T-cell (primary cell): ENCODE results near the gene HCFC1R1. TPM values are rescaled to one million over a fixed set of nuclear protein-coding genes. Genes with fewer than 3 reads are reported as not detected.

ENCODE experiments used
- ATAC-seq, 4 experiments: fragments of 200-7000 bp in 3 of 4; fragments of 150-1000 bp in 1 of 4; cut with Tn5 transposase; replicated peaks in 1 of 4; 1 replicate in 3 of 4; 2 replicates in 1 of 4; pipeline ENCODE4 v1.10.0; 2021; ENCODE audit warnings: moderate library complexity in 3 of 4, mild to moderate bottlenecking in 2 of 4, moderate number of reproducible peaks in 1 of 4
- CTCF ChIA-PET, 2 donors: fragments of 300-600 bp; sonication (Branson Sonifier 250); formaldehyde crosslinking; loops; one replicate each; lab custom pipeline; 2022; ENCODE audit warnings: antibody characterized with exemption in 2 of 2; lab: Charles Lee
- POLR2A ChIA-PET, 2 donors: fragments of 300-600 bp; sonication (Branson Sonifier 250); formaldehyde crosslinking; loops; one replicate each; lab custom pipeline; 2022; ENCODE audit warnings: antibody characterized with exemption in 2 of 2; lab: Charles Lee
- DNase-seq, 35 experiments: peaks; one replicate each; pipeline versions ENCODE4 v3.0.0 to v3.0.0-alpha.2; 2013 to 2023
- H3K27ac ChIP-seq: one replicate; pipeline ENCODE4 v1.5.1; 2013; ENCODE audit warnings: low read length
- H3K27me3 ChIP-seq, 2 experiments: replicated peaks in 1 of 2; 1 replicate in 1 of 2; 2 replicates in 1 of 2; pipeline versions ENCODE4 v1.6.1 to v1.7.0; 2013; ENCODE audit warnings: low read length in 1 of 2, mixed read lengths in 1 of 2; ENCODE audit not compliant: control insufficient read depth in 2 of 2, insufficient read depth in 2 of 2; ENCODE audit errors: extremely low read depth in 1 of 2
- H3K36me3 ChIP-seq, 2 donors: 1 replicate in 1 of 2; 2 replicates in 1 of 2; pipeline versions ENCODE4 v1.6.1 to v1.7.0; 2013; ENCODE audit warnings: low read length in 1 of 2; ENCODE audit not compliant: control insufficient read depth in 2 of 2, insufficient read depth in 1 of 2; ENCODE audit errors: extremely low read depth in 1 of 2
- H3K4me1 ChIP-seq, 2 experiments: 1 replicate in 1 of 2; 2 replicates in 1 of 2; pipeline versions ENCODE4 v1.6.1 to v1.7.0; 2013; ENCODE audit warnings: low read length in 2 of 2, mixed read lengths in 1 of 2; ENCODE audit not compliant: insufficient read depth in 2 of 2, control insufficient read depth in 1 of 2; ENCODE audit errors: extremely low read depth in 1 of 2
- H3K4me3 ChIP-seq, 2 donors: 1 replicate in 1 of 2; 2 replicates in 1 of 2; pipeline versions ENCODE4 v1.5.1 to v1.7.0; 2013; ENCODE audit warnings: mild to moderate bottlenecking in 2 of 2, low read length in 1 of 2, moderate library complexity in 1 of 2; ENCODE audit not compliant: control insufficient read depth in 1 of 2; ENCODE audit errors: extremely low read depth in 1 of 2
- H3K9me3 ChIP-seq: 2 replicates; pipeline ENCODE4 v1.7.0; 2013
- H3K27ac Mint-ChIP-seq, 2 donors: one replicate each; pipeline ENCODE4 v1.8.0; 2020 to 2021; ENCODE audit warnings: mild to moderate bottlenecking in 2 of 2, mixed read lengths in 2 of 2
- H3K27me3 Mint-ChIP-seq, 2 donors: one replicate each; pipeline ENCODE4 v1.8.0; 2021 to 2022; ENCODE audit warnings: mixed read lengths in 2 of 2
- H3K36me3 Mint-ChIP-seq: one replicate; pipeline ENCODE4 v1.8.0; 2021; ENCODE audit warnings: mixed read lengths
- H3K4me1 Mint-ChIP-seq, 3 donors: one replicate each; pipeline ENCODE4 v1.8.0; 2020 to 2022; ENCODE audit warnings: mixed read lengths in 3 of 3, mild to moderate bottlenecking in 1 of 3
- H3K4me3 Mint-ChIP-seq, 3 donors: one replicate each; pipeline ENCODE4 v1.8.0; 2020 to 2022; ENCODE audit warnings: mild to moderate bottlenecking in 3 of 3, mixed read lengths in 3 of 3, moderate library complexity in 3 of 3
- H3K9me3 Mint-ChIP-seq, 3 donors: one replicate each; pipeline ENCODE4 v1.8.0; 2020 to 2022; ENCODE audit warnings: mixed read lengths in 3 of 3
- WGBS: methylation state at CpG from one replicate; pipeline ENCODE4 v1.1.5; 2013; ENCODE audit warnings: missing lambda C conversion rate; ENCODE audit not compliant: insufficient coverage; 5-methylcytosine and 5-hydroxymethylcytosine counted together
- total RNA-seq, 35 experiments: library from RNA in 6 of 35; stranded (reverse) in 6 of 35; fragments of 120-200 nt in 1 of 35; gene quantifications; one replicate each; pipeline versions ENCODE4 v1.2.1 to v1.2.4 and lab custom pipeline; 2013 to 2026

The HCFC1R1 gene
- total RNA-seq, 5 donors from 2014 or later (not counting 1 experiment from before 2014, with no cell fraction given): 11.4 to 25.9 (median 22.3) TPM

GRCh38 chr16:2992383-2993081 lies 31.2 kb downstream of the HCFC1R1 start:
- Histone ChIP-seq H3K4me1 (no peaks in the 10 kb centered on the region), H3K9me3 (no peaks in the 10 kb centered on the region), H3K27ac (no peak overlapping the region), H3K27me3 (peaks cover 0 to 55% of the 10 kb centered on the region in 2 experiments), H3K4me3 (no peak overlapping the region), H3K36me3 (no peaks in the 10 kb centered on the region)
- POLR2A ChIA-PET: no interaction called here
- 83% methylated on average over 1 of the region's 14 CpGs for WGBS
- Mint-ChIP-seq H3K27ac (no peak overlapping the region), H3K27me3 (peaks cover 0 to 1% of the 10 kb centered on the region in 2 donors), H3K4me1 (no peaks in the 10 kb centered on the region), H3K9me3 (no peaks in the 10 kb centered on the region), H3K36me3 (no peaks in the 10 kb centered on the region), H3K4me3 (no peak overlapping the region)
- CTCF ChIA-PET: no interaction called here
- DNase-seq: no peak
- ATAC-seq: no peak

- H3K4me3 ChIP-seq: no peak overlapping the region
- Mint-ChIP-seq H3K4me1 (no peaks in the 10 kb centered on the region), H3K4me3 (no peak overlapping the region), H3K9me3 (no peaks in the 10 kb centered on the region), H3K36me3 (no peaks in the 10 kb centered on the region), H3K27ac (no peak overlapping the region), H3K27me3 (peaks cover 0 to 1% of the 10 kb centered on the region in 2 donors)
- no peak for ATAC-seq
- H3K27ac ChIP-seq: no peak overlapping the region
- peaks cover 0 to 56% of the 10 kb centered on the region in 2 experiments for H3K27me3 ChIP-seq
- DNase-seq: no peak
- CTCF ChIA-PET: no interaction called here
- H3K4me1 ChIP-seq: no peaks in the 10 kb centered on the region
- POLR2A ChIA-PET: no interaction called here
- H3K9me3 ChIP-seq: no peaks in the 10 kb centered on the region
- 83% methylated on average over 2 of the region's 12 CpGs for WGBS
- no peaks in the 10 kb centered on the region for H3K36me3 ChIP-seq
These were observed 32.0 kb downstream of the HCFC1R1 start for GRCh38 chr16:2991566-2992261.

- POLR2A ChIA-PET: no interaction called here
- Histone ChIP-seq H3K27ac (no peak overlapping the region), H3K27me3 (peaks cover 0 to 55% of the 10 kb centered on the region in 2 experiments), H3K4me1 (no peaks in the 10 kb centered on the region), H3K4me3 (no peak overlapping the region), H3K36me3 (no peaks in the 10 kb centered on the region), H3K9me3 (no peaks in the 10 kb centered on the region)
- no peak for ATAC-seq
- H3K27me3 Mint-ChIP-seq: peaks cover 0 to 1% of the 10 kb centered on the region in 2 donors
- no peaks in the 10 kb centered on the region for H3K9me3 Mint-ChIP-seq
- no peak overlapping the region for H3K4me3 Mint-ChIP-seq
- no peak for DNase-seq
- H3K4me1 Mint-ChIP-seq: no peaks in the 10 kb centered on the region
- no peaks in the 10 kb centered on the region for H3K36me3 Mint-ChIP-seq
- H3K27ac Mint-ChIP-seq: no peak overlapping the region
- WGBS: 70% methylated on average over 3 of the region's 10 CpGs
- CTCF ChIA-PET: no interaction called here
These were observed 32.9 kb downstream of the HCFC1R1 start for GRCh38 chr16:2990891-2991290.

GRCh38 chr16:2988590-2989099 lies 35.1 kb downstream of the HCFC1R1 start:
- WGBS: 79% methylated on average over 8 of the region's 8 CpGs
- H3K27ac Mint-ChIP-seq: no peak overlapping the region
- POLR2A ChIA-PET: no interaction called here
- peaks cover 3 to 4% (median 3%) of the 10 kb centered on the region in 3 donors for H3K4me1 Mint-ChIP-seq
- CTCF ChIA-PET: no interaction called here
- no peak overlapping the region for H3K4me3 Mint-ChIP-seq
- peaks cover 0 to 1% of the 10 kb centered on the region in 2 donors for H3K27me3 Mint-ChIP-seq
- H3K36me3 Mint-ChIP-seq: no peaks in the 10 kb centered on the region
- Histone ChIP-seq H3K27ac (no peak overlapping the region), H3K4me1 (peaks cover 0 to 5% of the 10 kb centered on the region in 2 experiments), H3K36me3 (no peaks in the 10 kb centered on the region), H3K27me3 (peaks cover 0 to 64% of the 10 kb centered on the region in 2 experiments), H3K4me3 (no peak overlapping the region), H3K9me3 (no peaks in the 10 kb centered on the region)
- ATAC-seq: no peak
- no peak for DNase-seq
- no peaks in the 10 kb centered on the region for H3K9me3 Mint-ChIP-seq

- ATAC-seq (no peak), DNase-seq (no peak)
- Mint-ChIP-seq H3K4me3 (no peak overlapping the region), H3K4me1 (peaks cover 3 to 5% (median 4%) of the 10 kb centered on the region in 3 donors), H3K27ac (no peak overlapping the region), H3K27me3 (peaks cover 0 to 1% of the 10 kb centered on the region in 2 donors), H3K36me3 (no peaks in the 10 kb centered on the region), H3K9me3 (no peaks in the 10 kb centered on the region)
- no peak overlapping the region for H3K27ac ChIP-seq
- no peak overlapping the region for H3K4me3 ChIP-seq
- H3K9me3 ChIP-seq: no peaks in the 10 kb centered on the region
- peaks cover 0 to 68% of the 10 kb centered on the region in 2 experiments for H3K27me3 ChIP-seq
- 91% methylated on average over 5 of the region's 8 CpGs for WGBS
- CTCF ChIA-PET: no interaction called here
- POLR2A ChIA-PET: no interaction called here
- H3K4me1 ChIP-seq: peaks cover 0 to 10% of the 10 kb centered on the region in 2 experiments
- H3K36me3 ChIP-seq: no peaks in the 10 kb centered on the region
These were observed 35.9 kb downstream of the HCFC1R1 start for GRCh38 chr16:2987833-2988232.

- Mint-ChIP-seq H3K4me3 (no peak overlapping the region), H3K9me3 (no peaks in the 10 kb centered on the region), H3K27ac (no peak overlapping the region), H3K27me3 (peaks cover 0 to 1% of the 10 kb centered on the region in 2 donors), H3K4me1 (peaks cover 4 to 5% (median 4%) of the 10 kb centered on the region in 3 donors), H3K36me3 (no peaks in the 10 kb centered on the region)
- Histone ChIP-seq H3K27me3 (peaks cover 0 to 66% of the 10 kb centered on the region in 2 experiments), H3K4me3 (no peak overlapping the region), H3K4me1 (peaks cover 0 to 10% of the 10 kb centered on the region in 2 experiments), H3K27ac (no peak overlapping the region), H3K36me3 (no peaks in the 10 kb centered on the region), H3K9me3 (no peaks in the 10 kb centered on the region)
- 86% methylated on average over 9 of the region's 9 CpGs for WGBS
- DNase-seq (no peak), ATAC-seq (no peak)
- ChIA-PET CTCF (no interaction called here), POLR2A (no interaction called here)
These were observed 36.5 kb downstream of the HCFC1R1 start for GRCh38 chr16:2987286-2987685.
